ENCODE data around the gene PRDX3. TPM values are rescaled to one million over a fixed set of nuclear protein-coding genes. Genes with fewer than 3 reads are reported as not detected.

Gene PRDX3
- polyA plus RNA-seq: 251 to 304 TPM (median 266 TPM) in 3 replicates
- polyA plus RNA-seq (2011; ENCODE audit: low read depth): 25.9 TPM
- polyA plus RNA-seq (2011; cell fraction: cytosol; rRNA removed): 167 and 288 TPM in 2 replicates
- polyA plus RNA-seq (2011; cell fraction: nucleus; rRNA removed): 127 and 160 TPM in 2 replicates
- polyA plus RNA-seq (2012; ENCODE audit: low replicate concordance): 84.3 and 187 TPM in 2 replicates
- polyA minus RNA-seq: 181 to 213 TPM (median 205 TPM) in 3 replicates
- 120 TPM for polyA minus RNA-seq (2011; cell fraction: cytosol; rRNA and poly(A)+ RNA removed)
- 69.7 and 85.3 TPM in 2 replicates for polyA minus RNA-seq (2011; cell fraction: nucleus; rRNA and poly(A)+ RNA removed)

GRCh38 chr10:119178372-119179119 lies at the start of gene PRDX3:
Gene PRDX3 (minus strand): TSS chr10:119178812. CDS start chr10:119178790, 22 bp downstream.
- no peaks in the 10 kb centered on the region for H3K27me3 ChIP-seq (ENCODE audit: control insufficient read depth, extremely low read depth, insufficient read depth, low read length)
- peaks cover 7 to 18% of the 10 kb centered on the region in 2 experiments for H3K36me3 ChIP-seq (ENCODE audit: control insufficient read depth in 2 of 2, extremely low read depth in 1 of 2, insufficient read depth in 2 of 2, low read length in 2 of 2)
- H3K4me3 ChIP-seq (ENCODE audit: control insufficient read depth in 2 of 3, extremely low read depth in 1 of 3, insufficient read depth in 2 of 3, low read depth in 1 of 3, low read length in 3 of 3): peak within 1 kb of the TSS; percentile 55 to 100 (median 98)
- H3K9me3 ChIP-seq (ENCODE audit: control insufficient read depth, low read depth, low read length): no peaks in the 10 kb centered on the region
- H3K27ac ChIP-seq (ENCODE audit: control insufficient read depth, insufficient read depth, low read length): peak within 1 kb of the TSS; percentile 90
- peak within 1 kb of the TSS; percentile 96 for H3K4me2 ChIP-seq (ENCODE audit: control insufficient read depth, extremely low read depth, insufficient read depth, low read depth, low read length)
- peak; percentile 38 for DNase-seq (ENCODE audit: low read depth, low spot score)
- H2AFZ ChIP-seq (ENCODE audit: control insufficient read depth, low read length): peak within 1 kb of the TSS; percentile 100
- H3K79me2 ChIP-seq (ENCODE audit: control insufficient read depth, insufficient read depth, low read length): peaks cover 37% of the 10 kb centered on the region
- H3K9me1 ChIP-seq (ENCODE audit: control insufficient read depth, extremely low read depth, insufficient read depth, low read length): no peaks in the 10 kb centered on the region
- FAIRE-seq: peak; percentile 55
- dilution Hi-C loops (cut with MboI; ENCODE audit: extremely low pct_ligation_motif_present, low sequenced_read_pairs): no loop called here
- TF ChIP-seq CTCF (optimal IDR thresholded peaks at IDR 0.05 in 1 of 3, IDR thresholded peaks at IDR 0.05 in 1 of 3, conservative IDR thresholded peaks at IDR 0.05 in 1 of 3; ENCODE audit: extremely low read depth in 1 of 3, insufficient read depth in 2 of 3, low read length in 3 of 3): peak in 2 of 3 experiments; percentile 9 to 13
- TF ChIP-seq EZH2 (IDR thresholded peaks at IDR 0.05; ENCODE audit: low read length): no peak
- peak within 1 kb of the TSS; percentile 93 for H3K9ac ChIP-seq (ENCODE audit: control insufficient read depth, extremely low read depth, insufficient read depth, low read length)
- H3K4me1 ChIP-seq (ENCODE audit: control insufficient read depth, extremely low read depth, insufficient read depth, low read length): peaks cover 12% of the 10 kb centered on the region
- H4K20me1 ChIP-seq (ENCODE audit: control insufficient read depth, extremely low read depth, insufficient read depth, low read length): no peaks in the 10 kb centered on the region

- Histone ChIP-seq H3K4me1 (ENCODE audit: control insufficient read depth, extremely low read depth, insufficient read depth, low read length) (no peaks in the 10 kb centered on the region), H3K9me1 (ENCODE audit: control insufficient read depth, extremely low read depth, insufficient read depth, low read length) (no peaks in the 10 kb centered on the region)
- dilution Hi-C loops (cut with MboI; ENCODE audit: extremely low pct_ligation_motif_present, low sequenced_read_pairs): no loop called here
Observed at GRCh38 chr10:119227825-119228224, 49.2 kb upstream of the PRDX3 start.

More at GRCh38 chr10:119227825-119228224, 49.2 kb upstream of the PRDX3 start:
- FAIRE-seq (no peak), DNase-seq (ENCODE audit: low read depth, low spot score) (no peak)
- Histone ChIP-seq H3K9ac (ENCODE audit: control insufficient read depth, extremely low read depth, insufficient read depth, low read length) (no peak overlapping the region), H3K27ac (ENCODE audit: control insufficient read depth, insufficient read depth, low read length) (no peak overlapping the region), H3K4me2 (ENCODE audit: control insufficient read depth, extremely low read depth, insufficient read depth, low read depth, low read length) (no peak overlapping the region), H3K27me3 (ENCODE audit: control insufficient read depth, extremely low read depth, insufficient read depth, low read length) (no peaks in the 10 kb centered on the region), H3K36me3 (ENCODE audit: control insufficient read depth in 2 of 2, extremely low read depth in 1 of 2, insufficient read depth in 2 of 2, low read length in 2 of 2) (no peaks in the 10 kb centered on the region), H4K20me1 (ENCODE audit: control insufficient read depth, extremely low read depth, insufficient read depth, low read length) (no peaks in the 10 kb centered on the region), H2AFZ (ENCODE audit: control insufficient read depth, low read length) (no peak overlapping the region), H3K4me3 (ENCODE audit: control insufficient read depth in 2 of 3, extremely low read depth in 1 of 3, insufficient read depth in 2 of 3, low read depth in 1 of 3, low read length in 3 of 3) (no peak overlapping the region), H3K79me2 (ENCODE audit: control insufficient read depth, insufficient read depth, low read length) (peaks cover 5% of the 10 kb centered on the region), H3K9me3 (ENCODE audit: control insufficient read depth, low read depth, low read length) (no peaks in the 10 kb centered on the region)
- TF ChIP-seq EZH2 (IDR thresholded peaks at IDR 0.05; ENCODE audit: low read length): no peak
